Type B pancreatic cell (in vitro differentiated cells): ENCODE data around the gene TRAF6. TPM values are rescaled to one million over a fixed set of nuclear protein-coding genes. Genes with fewer than 3 reads are reported as not detected.
A peak's percentile ranks its signal among the peaks of the same experiment; 100 is the strongest.

Experiments
- DNase-seq: peaks from one replicate; pipeline ENCODE4 v3.0.0; 2021; ENCODE audit warnings: mixed read lengths; ENCODE audit not compliant: unreplicated experiment; ENCODE audit errors: extremely low spot score
- H3K27ac Mint-ChIP-seq: 2 replicates; pipeline ENCODE4 v1.8.0; 2021; ENCODE audit warnings: mild to moderate bottlenecking, mixed read lengths
- H3K27me3 Mint-ChIP-seq: 2 replicates; pipeline ENCODE4 v1.8.0; 2021; ENCODE audit warnings: mixed read lengths
- H3K36me3 Mint-ChIP-seq: 2 replicates; pipeline ENCODE4 v1.8.0; 2021; ENCODE audit warnings: mixed read lengths
- H3K4me1 Mint-ChIP-seq: one replicate; pipeline ENCODE4 v1.8.0; 2021; ENCODE audit warnings: mixed read lengths; ENCODE audit not compliant: unreplicated experiment
- H3K4me3 Mint-ChIP-seq: 2 replicates; pipeline ENCODE4 v1.8.0; 2021; ENCODE audit warnings: mild to moderate bottlenecking, mixed read lengths
- H3K9me3 Mint-ChIP-seq: 2 replicates; pipeline ENCODE4 v1.8.0; 2021; ENCODE audit warnings: mixed read lengths
- total RNA-seq: library from RNA; stranded (reverse); gene quantifications from 2 replicates; pipeline ENCODE4 v1.2.1, GENCODE V29; 2021; ENCODE audit warnings: low replicate concordance
- TF ChIP-seq, protein P1 (sequence below): fragments of 200-600 bp; sonication (generic); conservative IDR thresholded peaks from 2 replicates; pipeline ENCODE4 v1.5.0; 2021; ENCODE audit warnings: antibody characterized with exemption, mild to moderate bottlenecking

The TRAF6 gene
- total RNA-seq, 1 donor from 2014 or later = 15.0 TPM

DNA sequence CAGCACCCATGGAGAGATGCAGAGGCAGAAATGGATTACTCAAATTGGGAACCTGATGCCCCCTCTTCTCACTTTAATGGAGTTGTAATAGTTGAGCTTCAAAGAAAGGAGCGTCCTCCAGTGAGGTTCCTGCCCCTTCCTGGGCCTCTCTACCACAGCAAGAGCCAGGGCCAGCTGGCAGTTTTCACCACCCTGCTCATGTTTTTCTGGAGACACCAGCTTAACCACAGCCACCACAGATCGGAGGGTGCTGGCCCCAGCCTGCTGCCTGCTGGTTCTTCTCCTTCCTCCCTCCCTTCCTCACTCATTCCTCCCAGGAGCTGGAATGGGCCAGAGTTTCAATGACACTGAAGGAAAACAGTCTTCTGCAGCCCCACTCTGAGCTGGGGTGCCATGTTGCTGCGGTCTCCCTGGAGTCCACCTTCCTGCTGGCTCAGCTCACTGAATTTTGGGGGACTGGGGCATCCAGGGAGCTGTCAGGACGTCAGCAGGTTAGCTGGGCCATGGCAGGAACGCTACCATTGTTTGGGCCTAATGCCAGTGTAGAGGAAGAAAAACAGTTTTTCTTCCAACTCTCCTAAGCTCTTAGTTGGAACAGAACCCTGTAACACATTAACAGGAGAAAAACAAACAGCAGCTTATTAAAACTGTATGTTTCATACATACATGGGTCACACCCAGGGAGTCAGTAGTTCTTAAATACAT is 57.7 kb downstream of the TRAF6 start:
- no peak overlapping the region for H3K4me3 Mint-ChIP-seq
- peaks cover 52% of the 10 kb centered on the region for H3K4me1 Mint-ChIP-seq
- TF ChIP-seq, protein P1, sequence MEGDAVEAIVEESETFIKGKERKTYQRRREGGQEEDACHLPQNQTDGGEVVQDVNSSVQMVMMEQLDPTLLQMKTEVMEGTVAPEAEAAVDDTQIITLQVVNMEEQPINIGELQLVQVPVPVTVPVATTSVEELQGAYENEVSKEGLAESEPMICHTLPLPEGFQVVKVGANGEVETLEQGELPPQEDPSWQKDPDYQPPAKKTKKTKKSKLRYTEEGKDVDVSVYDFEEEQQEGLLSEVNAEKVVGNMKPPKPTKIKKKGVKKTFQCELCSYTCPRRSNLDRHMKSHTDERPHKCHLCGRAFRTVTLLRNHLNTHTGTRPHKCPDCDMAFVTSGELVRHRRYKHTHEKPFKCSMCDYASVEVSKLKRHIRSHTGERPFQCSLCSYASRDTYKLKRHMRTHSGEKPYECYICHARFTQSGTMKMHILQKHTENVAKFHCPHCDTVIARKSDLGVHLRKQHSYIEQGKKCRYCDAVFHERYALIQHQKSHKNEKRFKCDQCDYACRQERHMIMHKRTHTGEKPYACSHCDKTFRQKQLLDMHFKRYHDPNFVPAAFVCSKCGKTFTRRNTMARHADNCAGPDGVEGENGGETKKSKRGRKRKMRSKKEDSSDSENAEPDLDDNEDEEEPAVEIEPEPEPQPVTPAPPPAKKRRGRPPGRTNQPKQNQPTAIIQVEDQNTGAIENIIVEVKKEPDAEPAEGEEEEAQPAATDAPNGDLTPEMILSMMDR = no peak
- peak; percentile 53 for DNase-seq
- peaks cover 3% of the 10 kb centered on the region for H3K27me3 Mint-ChIP-seq
- H3K36me3 Mint-ChIP-seq = peaks cover 4% of the 10 kb centered on the region
- H3K27ac Mint-ChIP-seq = no peak overlapping the region
- H3K9me3 Mint-ChIP-seq = peaks cover 4% of the 10 kb centered on the region

DNA sequence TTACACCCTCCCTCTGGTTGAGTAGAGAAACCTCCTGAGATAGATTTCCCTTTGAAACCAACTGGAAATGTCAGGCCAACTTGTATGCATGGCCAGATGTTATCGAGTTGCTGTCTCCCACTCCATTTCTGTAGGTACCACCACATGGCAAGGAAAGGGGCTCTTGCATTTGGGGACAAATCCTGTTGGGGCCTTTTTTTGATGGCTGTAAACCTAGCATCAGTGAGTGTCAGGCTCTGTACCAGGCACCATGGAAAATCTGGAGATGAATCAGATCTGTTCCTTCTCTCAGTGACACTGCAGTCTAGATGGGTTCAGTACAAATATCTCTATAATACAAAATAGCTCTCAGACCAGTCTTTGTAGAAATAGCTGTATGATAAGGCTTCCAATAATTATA is 58.4 kb downstream of the TRAF6 start:
- H3K27me3 Mint-ChIP-seq = peaks cover 3% of the 10 kb centered on the region
- no peak overlapping the region for H3K27ac Mint-ChIP-seq
- peaks cover 4% of the 10 kb centered on the region for H3K9me3 Mint-ChIP-seq
- DNase-seq = no peak
- H3K36me3 Mint-ChIP-seq = peaks cover 4% of the 10 kb centered on the region
- TF ChIP-seq, protein P1 = no peak
- peaks cover 54% of the 10 kb centered on the region for H3K4me1 Mint-ChIP-seq
- no peak overlapping the region for H3K4me3 Mint-ChIP-seq

DNA sequence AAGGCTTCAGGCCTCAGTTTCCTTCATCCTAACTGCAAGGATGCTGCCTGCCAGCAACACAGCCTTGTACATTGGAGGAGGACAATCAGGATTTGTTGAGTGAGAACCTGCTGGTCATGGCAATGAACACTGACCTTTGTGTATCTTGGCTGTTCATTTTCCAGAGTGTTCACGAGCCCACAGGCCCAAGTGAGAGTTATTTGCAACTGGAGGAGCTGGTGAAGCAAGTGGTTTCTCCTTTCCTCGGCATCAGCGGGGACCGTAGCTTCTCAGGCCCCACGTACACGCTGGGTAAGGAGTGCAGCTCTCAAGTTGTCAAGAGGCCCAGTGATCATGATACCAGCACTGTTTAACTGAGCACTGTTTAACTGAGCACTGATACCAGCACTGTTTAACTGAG is 59.0 kb downstream of the TRAF6 start:
- no peak for DNase-seq
- Mint-ChIP-seq H3K4me3 (no peak overlapping the region), H3K9me3 (peaks cover 4% of the 10 kb centered on the region), H3K4me1 (peaks cover 51% of the 10 kb centered on the region), H3K36me3 (peaks cover 4% of the 10 kb centered on the region), H3K27me3 (peaks cover 3% of the 10 kb centered on the region), H3K27ac (no peak overlapping the region)
- TF ChIP-seq, protein P1 = no peak

DNA sequence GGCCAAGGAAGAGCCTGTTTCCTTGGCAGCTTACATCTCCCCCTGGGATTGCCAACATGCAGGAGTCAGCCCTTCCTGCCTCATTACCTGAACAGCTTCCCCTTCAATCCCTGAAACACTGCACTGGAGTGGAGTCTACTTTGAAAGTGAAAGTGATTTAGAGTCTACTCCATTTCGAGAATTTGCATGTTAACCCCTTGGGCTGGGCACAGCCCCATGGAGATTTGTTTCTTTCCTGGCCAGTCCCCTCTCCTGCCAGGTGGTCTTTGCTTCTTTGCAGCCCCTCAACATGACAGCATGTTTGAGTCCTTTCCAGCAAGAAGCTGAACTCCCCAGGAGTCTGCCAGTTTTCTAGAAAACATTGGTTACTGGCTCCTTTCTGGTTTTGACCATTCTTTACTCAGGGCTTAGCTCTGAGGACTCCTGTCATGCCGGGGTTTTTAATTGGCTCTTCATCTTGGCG is 59.9 kb downstream of the TRAF6 start:
- Mint-ChIP-seq H3K36me3 (peaks cover 4% of the 10 kb centered on the region), H3K4me3 (no peak overlapping the region), H3K27me3 (peaks cover 6% of the 10 kb centered on the region), H3K9me3 (peaks cover 4% of the 10 kb centered on the region), H3K27ac (no peak overlapping the region), H3K4me1 (peaks cover 50% of the 10 kb centered on the region)
- TF ChIP-seq, protein P1 = no peak
- no peak for DNase-seq

DNA sequence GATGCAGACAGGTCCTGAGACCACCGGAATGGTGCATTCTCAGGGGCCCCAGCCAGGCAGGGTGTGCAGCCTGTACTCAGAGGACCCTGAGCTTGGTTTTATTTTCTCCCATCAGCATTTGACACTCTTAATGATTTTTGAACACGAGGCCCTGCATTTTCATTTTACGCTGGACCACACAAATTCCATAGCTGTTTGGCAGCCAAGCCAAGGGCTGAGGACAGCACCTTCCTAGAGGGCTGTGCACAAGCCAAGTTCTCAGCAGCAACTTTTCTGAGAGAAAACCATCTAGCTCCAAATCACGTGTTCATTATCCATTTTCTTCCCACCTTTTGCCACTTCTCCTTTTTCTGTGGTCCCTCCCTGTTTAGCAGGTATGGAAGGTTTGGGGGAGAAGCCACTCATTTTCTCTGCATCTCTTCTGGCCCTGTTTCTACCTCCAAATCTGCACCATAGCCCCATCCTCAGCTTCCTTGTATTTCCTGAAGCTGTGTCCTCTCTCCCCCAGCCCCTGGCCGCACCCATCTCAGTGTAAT is 60.4 kb downstream of the TRAF6 start:
- Mint-ChIP-seq H3K27me3 (peaks cover 6% of the 10 kb centered on the region), H3K36me3 (peaks cover 4% of the 10 kb centered on the region), H3K27ac (no peak overlapping the region), H3K4me1 (peaks cover 45% of the 10 kb centered on the region), H3K4me3 (no peak overlapping the region), H3K9me3 (peaks cover 4% of the 10 kb centered on the region)
- no peak for DNase-seq
- TF ChIP-seq, protein P1 = no peak
